RPMI8226 (cell line): ENCODE data around the gene DNAJC1.
"Not testable (repeated sequence)": the region's sequence is repeated elsewhere in the genome, so short reads cannot be mapped to it uniquely, and the experiment has no call there.

Experiments
- DNase-seq: peaks from one replicate; pipeline ENCODE4 v3.0.0-alpha.2; 2015

Gene DNAJC1

DNA sequence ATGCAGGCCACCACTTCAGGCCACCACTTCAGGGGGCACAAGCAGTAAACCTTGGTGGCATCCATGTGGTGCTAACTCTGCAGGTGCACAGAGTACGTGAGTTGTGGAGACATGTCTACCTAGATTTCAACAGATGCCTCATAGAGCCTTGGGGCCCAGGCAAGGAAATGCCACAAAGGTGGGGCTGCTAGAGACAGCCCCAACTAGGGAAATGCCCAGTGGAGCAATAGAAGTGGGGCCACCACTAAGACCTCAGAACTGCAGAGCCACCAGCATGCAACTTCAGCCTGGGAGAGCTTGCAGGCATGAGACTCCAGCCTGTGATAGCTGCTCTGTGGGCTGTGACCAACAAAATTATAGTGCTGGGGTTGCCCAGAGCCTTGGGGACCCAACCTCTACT is 107.6 kb downstream of the DNAJC1 start:
- no peak for DNase-seq

DNA sequence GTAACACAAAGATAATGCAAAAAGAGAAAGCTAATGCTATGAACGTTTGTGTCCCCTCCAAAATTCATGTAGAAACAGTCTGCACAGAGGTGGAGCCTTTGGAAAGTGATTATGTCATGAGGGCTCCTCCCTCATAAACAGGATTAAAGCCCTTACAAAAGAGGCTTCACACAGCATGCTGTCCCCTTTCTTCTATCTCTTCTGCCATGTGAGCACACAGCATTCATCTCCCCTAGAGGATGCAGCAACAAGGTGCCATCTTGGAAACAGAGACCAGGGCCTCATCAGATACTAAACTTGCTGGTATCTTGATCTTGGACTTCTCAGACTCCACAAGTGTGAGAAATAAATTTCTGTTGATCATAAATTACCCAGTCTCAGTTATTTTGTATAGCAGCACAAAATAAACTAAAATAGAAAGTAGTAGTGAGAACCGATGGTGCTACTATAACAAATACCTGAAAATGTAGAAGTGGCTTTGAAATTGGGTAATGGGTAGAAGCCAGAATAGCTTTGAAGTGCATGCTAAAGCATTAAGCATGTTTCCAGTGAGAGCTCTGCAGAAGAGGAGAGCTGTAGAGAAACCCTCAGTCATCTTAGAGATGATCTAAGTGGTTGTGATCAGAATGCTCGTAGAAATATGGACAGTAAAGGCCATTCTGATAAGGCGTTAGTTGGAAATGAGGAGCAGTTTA is 108.7 kb downstream of the DNAJC1 start:
- DNase-seq = no peak

GRCh38 chr10:21891439-21891838 is 112.1 kb downstream of the DNAJC1 start:
- no peak for DNase-seq

GRCh38 chr10:21889477-21890275 is 113.9 kb downstream of the DNAJC1 start:
- DNase-seq = no peak

GRCh38 chr10:21888959-21889358 is 114.6 kb downstream of the DNAJC1 start:
- DNase-seq = peak; percentile 81

DNA sequence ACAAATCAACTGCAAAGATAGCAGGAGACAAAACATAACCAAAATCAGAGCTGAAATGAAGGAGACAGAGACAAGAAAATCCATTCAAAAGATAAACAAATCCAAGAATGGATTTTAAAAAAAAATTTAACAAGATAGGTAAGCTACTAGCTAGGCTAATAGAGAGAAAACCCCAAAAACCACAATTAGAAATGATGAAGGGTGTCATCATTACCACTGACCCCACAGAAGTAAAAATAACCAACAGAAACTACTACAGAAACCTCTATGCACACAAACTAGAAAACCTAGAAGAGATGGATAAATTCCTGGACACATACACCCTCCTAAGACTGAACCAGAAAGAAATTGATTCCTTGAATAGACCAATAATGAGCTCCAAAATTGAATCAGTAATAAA is 117.6 kb downstream of the DNAJC1 start:
- DNase-seq = no peak

GRCh38 chr10:21873198-21873597 is 130.3 kb downstream of the DNAJC1 start:
- no peak for DNase-seq

GRCh38 chr10:21872771-21873170 is 130.8 kb downstream of the DNAJC1 start:
- not testable (repeated sequence) for DNase-seq

DNA sequence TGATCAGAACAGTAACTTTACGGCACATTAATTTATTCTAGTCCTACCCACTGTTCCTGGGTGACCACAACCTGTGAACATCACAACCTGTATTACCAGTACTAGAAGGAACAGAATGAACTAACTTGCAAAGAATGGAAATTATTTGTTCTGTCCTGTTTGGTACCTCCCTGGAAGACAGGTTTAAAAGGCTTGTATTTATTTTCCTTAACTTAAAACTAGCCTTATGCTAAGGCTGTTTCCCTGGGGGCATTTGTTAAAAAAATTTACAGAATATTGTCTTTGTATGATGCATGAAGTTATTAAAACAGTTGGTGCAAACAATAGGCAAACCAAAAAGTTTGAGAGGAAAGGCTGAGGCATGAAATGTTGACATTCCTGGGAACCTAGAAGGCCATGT is 132.7 kb downstream of the DNAJC1 start:
- no peak for DNase-seq

DNA sequence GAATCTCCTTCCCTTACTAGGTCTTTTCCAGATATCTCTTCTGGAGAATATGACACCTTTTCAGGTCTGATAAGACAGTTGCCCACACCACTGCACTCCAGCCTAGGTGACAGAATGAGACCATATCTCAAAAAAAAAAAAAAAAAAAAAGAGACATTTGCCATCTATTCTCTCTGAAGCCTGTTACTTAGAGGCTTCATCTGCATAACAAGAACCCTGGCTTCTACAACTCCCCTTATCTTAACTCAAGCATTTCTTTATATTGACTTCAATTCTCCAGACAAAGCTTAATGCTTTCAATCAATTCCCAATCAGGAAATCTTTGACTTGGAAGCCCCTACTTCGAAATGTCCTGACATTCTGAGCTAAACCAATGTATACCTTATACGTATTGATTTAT is 134.4 kb downstream of the DNAJC1 start:
- DNase-seq = not testable (repeated sequence)

DNA sequence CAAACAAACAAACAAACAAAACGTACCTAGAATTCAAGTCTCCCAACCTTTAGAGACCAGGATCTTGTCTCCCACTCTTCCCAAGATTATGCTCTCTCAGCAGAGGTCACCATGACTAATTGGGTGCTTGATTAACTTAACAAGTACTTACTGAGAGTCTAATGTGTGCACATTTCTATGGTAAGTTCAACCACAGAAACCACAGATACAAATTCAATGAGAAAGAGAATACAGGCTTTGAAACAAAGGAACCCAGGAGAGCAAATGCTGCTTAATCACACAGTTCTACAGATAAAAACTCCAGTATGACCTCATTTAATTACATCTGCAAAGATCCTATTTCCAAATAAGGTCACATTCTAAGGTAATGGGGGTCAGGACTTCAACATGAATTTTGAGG is 142.8 kb downstream of the DNAJC1 start:
- no peak for DNase-seq

- no peak for DNase-seq
These were observed 145.1 kb downstream of the DNAJC1 start for GRCh38 chr10:21858455-21858854.

DNA sequence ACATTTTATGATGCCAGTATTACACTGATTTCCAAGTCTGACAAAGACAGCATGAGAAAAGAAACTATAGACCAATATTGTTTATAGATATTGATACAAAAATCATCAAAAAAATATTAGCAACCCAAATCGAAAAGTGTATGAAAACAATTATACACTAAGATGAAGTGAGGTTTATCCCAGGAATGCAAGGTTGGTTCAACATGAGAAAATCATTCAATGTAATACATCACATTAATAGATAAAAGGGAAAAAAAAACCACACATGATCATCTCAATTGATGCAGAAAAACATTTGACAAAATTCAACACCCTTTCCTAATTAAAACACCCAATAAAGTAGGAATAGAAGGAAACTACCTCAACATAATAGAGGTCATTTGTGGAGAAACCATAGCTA is 153.9 kb downstream of the DNAJC1 start:
- no peak for DNase-seq

- no peak for DNase-seq
These were observed 159.9 kb downstream of the DNAJC1 start for GRCh38 chr10:21843645-21844044.

DNA sequence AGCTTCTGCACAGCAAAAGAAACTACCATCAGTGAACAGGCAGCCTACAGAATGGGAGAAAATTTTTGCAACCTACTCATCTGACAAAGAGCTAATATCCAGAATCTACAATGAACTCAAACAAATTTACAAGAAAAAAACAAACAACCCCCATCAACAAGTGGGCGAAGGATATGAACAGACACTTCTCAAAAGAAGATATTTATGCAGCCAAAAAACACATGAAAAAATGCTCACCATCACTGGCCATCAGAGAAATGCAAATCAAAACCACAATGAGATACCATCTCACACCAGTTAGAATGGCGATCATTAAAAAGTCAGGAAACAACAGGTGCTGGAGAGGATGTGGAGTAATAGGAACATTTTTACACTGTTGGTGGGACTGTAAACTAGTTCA is 162.3 kb downstream of the DNAJC1 start:
- DNase-seq = not testable (repeated sequence)

- DNase-seq = not testable (repeated sequence)
These were observed 166.0 kb downstream of the DNAJC1 start for GRCh38 chr10:21837487-21837886.

DNA sequence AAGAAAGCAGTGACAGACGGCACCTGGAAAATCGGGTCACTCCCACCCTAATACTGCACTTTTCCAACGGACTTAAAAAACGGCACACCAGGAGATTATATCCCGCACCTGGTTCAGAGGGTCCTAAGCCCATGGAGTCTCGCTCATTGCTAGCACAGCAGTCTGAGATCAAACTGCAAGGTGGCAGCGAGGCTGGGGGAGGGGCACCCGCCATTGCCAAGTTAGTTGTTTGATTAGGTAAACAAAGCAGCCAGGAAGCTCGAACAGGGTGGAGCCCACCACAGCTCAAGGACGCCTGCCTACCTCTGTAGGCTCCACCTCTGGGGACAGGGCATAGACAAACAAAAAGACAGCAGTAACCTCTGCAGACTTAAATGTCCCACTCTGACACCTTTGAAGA is 169.0 kb downstream of the DNAJC1 start:
- not testable (repeated sequence) for DNase-seq

GRCh38 chr10:21832821-21833130 is 170.8 kb downstream of the DNAJC1 start:
- DNase-seq = no peak

DNA sequence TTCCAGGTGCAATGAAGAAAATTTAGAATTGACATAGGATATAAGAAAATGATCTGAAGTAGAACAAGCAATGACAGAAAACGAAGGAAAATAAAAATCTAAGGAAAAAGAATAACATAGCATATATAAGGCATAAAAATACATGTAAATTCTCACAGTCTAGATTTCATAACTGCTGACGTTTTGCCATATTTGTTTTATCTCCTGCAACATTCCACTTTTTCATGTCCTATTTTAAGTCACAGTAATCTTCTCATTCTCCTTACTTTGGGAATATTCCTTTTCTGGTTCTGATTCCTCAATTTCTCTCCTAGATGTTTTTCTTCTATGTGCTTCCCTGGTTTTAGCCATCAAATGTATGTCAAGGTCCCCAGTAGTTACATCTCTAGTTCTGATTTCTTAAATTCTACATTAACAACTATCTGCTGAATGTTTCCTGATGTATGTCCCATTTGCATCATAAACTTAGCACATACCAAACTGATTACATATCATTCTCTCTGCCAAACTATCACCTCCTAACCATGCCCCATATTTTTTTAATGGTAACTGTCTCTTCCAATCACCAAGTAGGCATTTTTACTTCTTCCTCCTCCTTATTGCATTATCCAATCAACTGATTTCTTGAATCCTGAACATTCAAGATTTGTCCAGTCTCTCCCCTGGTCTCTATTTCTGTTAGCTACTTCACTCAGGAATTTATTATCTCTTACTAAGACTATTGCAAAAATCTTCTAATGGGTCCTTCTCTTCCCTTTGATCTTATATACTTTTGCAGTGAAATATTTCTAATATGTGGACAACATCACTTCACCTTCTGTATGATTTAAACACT is 171.3 kb downstream of the DNAJC1 start:
- DNase-seq = no peak

DNA sequence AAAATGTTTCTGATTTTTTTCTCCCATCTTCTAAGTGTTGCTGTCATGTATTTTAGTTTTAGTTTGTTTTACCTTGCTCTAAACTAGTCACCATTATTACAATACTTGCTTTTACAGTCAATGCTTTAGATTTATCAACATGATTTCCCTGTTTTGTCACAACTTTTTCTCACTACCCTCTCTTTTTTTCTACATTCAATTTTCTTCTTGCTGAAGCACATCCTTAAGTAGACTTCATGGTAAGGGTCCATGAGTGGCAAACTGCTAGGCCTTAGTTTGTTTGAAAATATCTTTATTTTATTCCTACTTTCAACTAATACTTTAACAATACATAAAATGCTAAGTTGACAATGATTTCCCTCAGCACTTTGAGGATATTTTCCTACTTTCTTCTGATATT is 173.5 kb downstream of the DNAJC1 start:
- DNase-seq = no peak

- DNase-seq = no peak
These were observed 176.2 kb downstream of the DNAJC1 start for GRCh38 chr10:21827308-21827707.

GRCh38 chr10:21826725-21827124 is 176.8 kb downstream of the DNAJC1 start:
- DNase-seq = no peak

GRCh38 chr10:21825345-21825744 is 178.2 kb downstream of the DNAJC1 start:
- DNase-seq = no peak

DNA sequence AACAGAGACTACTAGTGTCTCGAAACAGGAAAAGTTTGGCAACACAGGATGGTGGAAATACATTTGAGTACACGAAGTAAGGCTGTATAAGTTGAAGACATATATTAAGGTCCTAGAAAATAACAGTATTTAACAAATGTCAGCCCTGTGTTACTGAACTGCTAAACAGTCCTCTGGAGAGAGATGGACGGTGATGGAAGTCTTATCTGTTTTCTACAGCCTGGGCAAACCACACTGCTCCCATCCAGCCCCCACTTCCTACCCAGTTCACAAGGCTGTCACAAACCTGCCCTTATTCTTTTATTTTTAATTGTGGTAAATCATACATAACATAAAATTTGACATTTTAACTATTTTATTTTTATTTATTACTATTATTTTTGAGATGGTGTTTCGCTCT is 179.1 kb downstream of the DNAJC1 start:
- no peak for DNase-seq
